ENCODE results near the gene CDKAL1. TPM values are rescaled to one million over a fixed set of nuclear protein-coding genes. Genes with fewer than 3 reads are reported as not detected.

The CDKAL1 gene
- total and polyA plus RNA-seq, 2 of the 13 experiments (the other 11 are each of a cell fraction or from before 2014, with no cell fraction given): 9.5 to 27.7 TPM

GRCh38 chr6:21227486-21227885, 693.2 kb downstream of the CDKAL1 start (continued):
- TF ChIP-seq ATF6 (CRISPR knock-in tag; conservative IDR thresholded peaks at IDR 0.05) (no peak), ATF7-NPFF (CRISPR knock-in tag; IDR thresholded peaks at IDR 0.05; ENCODE audit: low read depth) (no peak), NCOA5 (CRISPR knock-in tag; IDR thresholded peaks at IDR 0.05) (no peak), MYC (CRISPR knock-in tag; IDR thresholded peaks at IDR 0.05; ENCODE audit: borderline replicate concordance) (no peak)

GRCh38 chr6:21228411-21228810, 694.2 kb downstream of the CDKAL1 start:
- Histone ChIP-seq H3K27me3 (ENCODE audit: control insufficient read depth in 1 of 2, insufficient read depth in 2 of 2, low read length in 2 of 2) (no peaks in the 10 kb centered on the region), H3K36me3 (replicated peaks in 1 of 2; ENCODE audit: control insufficient read depth in 1 of 2, insufficient read depth in 2 of 2, low read length in 2 of 2) (peaks cover 1 to 17% of the 10 kb centered on the region in 2 experiments; a peak in 2 of 5 replicates), H3K9ac (ENCODE audit: insufficient read depth, low read depth, low read length) (no peak overlapping the region), H4K20me1 (ENCODE audit: insufficient read depth, low read length) (no peaks in the 10 kb centered on the region), H3K9me3 (ENCODE audit: low read length) (no peaks in the 10 kb centered on the region), H3K4me3 (replicated peaks in 1 of 3; ENCODE audit: insufficient read depth in 1 of 3, low read depth in 2 of 3, low read length in 3 of 3) (no peak overlapping the region), H3K4me2 (ENCODE audit: low read depth, low read length) (no peak overlapping the region), H2AFZ (ENCODE audit: low read length) (no peak overlapping the region), H3K4me1 (ENCODE audit: insufficient read depth, low read length) (no peaks in the 10 kb centered on the region), H3K79me2 (ENCODE audit: insufficient read depth, low read length) (no peaks in the 10 kb centered on the region), H3K27ac (ENCODE audit: extremely low read length, insufficient read depth, low read length) (no peak overlapping the region)
- BruUV-seq (replicated peaks): no TSS peak
- FAIRE-seq (no peak), ATAC-seq (no peak), DNase-seq (ENCODE audit: low spot score) (no peak)
- ChIA-PET CTCF (ENCODE audit: low intra/inter-chr PET ratio, low total read pairs) (no interaction called here), POLR2A (no interaction called here)
- in situ Hi-C loops (cut with HindIII; ENCODE audit: extremely low pct_ligation_motif_present, low pct_unique_long_range_greater_than_20kb) (no loop called here), intact Hi-C loops (cut with micrococcal nuclease; ENCODE audit: unreplicated experiment) (no loop called here)
- 91% methylated on average over 2 of the region's 2 CpGs for whole genome bisulfite sequencing (ENCODE audit: low lambda C conversion rate)
- no peak for TF ChIP-seq ARNT (IDR thresholded peaks at IDR 0.05)
- TF ChIP-seq NFE2L2 (IDR thresholded peaks at IDR 0.05; ENCODE audit: low read length): no peak
- no peak for TF ChIP-seq CHCHD3 (CRISPR knock-in tag; IDR thresholded peaks at IDR 0.05)
- TF ChIP-seq EEA1 (CRISPR knock-in tag; IDR thresholded peaks at IDR 0.05; ENCODE audit: borderline replicate concordance): no peak
- no peak for TF ChIP-seq BCL6 (CRISPR knock-in tag; IDR thresholded peaks at IDR 0.05)
- TF ChIP-seq DRAP1 (CRISPR knock-in tag; IDR thresholded peaks at IDR 0.05): no peak
- TF ChIP-seq ZNF280B (CRISPR knock-in tag; IDR thresholded peaks at IDR 0.05; ENCODE audit: borderline replicate concordance): no peak
- TF ChIP-seq ZNF12 (CRISPR knock-in tag; IDR thresholded peaks at IDR 0.05): no peak
- TF ChIP-seq ZFP91 (CRISPR knock-in tag; IDR thresholded peaks at IDR 0.05; ENCODE audit: borderline replicate concordance): no peak
- TF ChIP-seq FIP1L1 (IDR thresholded peaks at IDR 0.05; ENCODE audit: borderline replicate concordance, insufficient read depth, low read depth, low read length): no peak
- TF ChIP-seq SP4 (CRISPR knock-in tag; IDR thresholded peaks at IDR 0.05): no peak
- no peak for TF ChIP-seq SRSF4 (IDR thresholded peaks at IDR 0.05; ENCODE audit: low read depth, low read length, poor library complexity, severe bottlenecking)
- no peak for TF ChIP-seq ZNF619 (CRISPR knock-in tag; IDR thresholded peaks at IDR 0.05)
- TF ChIP-seq ZNF790 (CRISPR knock-in tag; IDR thresholded peaks at IDR 0.05; ENCODE audit: borderline replicate concordance): no peak
- TF ChIP-seq KDM5A (IDR thresholded peaks at IDR 0.05; ENCODE audit: borderline replicate concordance, low read length): no peak
